HG03095 (cell line): ENCODE measurements around the gene KIAA2012.

Experiments
- ATAC-seq: cut with Tn5 transposase; IDR thresholded peaks from one replicate; pipeline ENCODE4 v1.9.1; 2021; ENCODE audit warnings: moderate library complexity; ENCODE audit not compliant: unreplicated experiment

KIAA2012 gene

DNA sequence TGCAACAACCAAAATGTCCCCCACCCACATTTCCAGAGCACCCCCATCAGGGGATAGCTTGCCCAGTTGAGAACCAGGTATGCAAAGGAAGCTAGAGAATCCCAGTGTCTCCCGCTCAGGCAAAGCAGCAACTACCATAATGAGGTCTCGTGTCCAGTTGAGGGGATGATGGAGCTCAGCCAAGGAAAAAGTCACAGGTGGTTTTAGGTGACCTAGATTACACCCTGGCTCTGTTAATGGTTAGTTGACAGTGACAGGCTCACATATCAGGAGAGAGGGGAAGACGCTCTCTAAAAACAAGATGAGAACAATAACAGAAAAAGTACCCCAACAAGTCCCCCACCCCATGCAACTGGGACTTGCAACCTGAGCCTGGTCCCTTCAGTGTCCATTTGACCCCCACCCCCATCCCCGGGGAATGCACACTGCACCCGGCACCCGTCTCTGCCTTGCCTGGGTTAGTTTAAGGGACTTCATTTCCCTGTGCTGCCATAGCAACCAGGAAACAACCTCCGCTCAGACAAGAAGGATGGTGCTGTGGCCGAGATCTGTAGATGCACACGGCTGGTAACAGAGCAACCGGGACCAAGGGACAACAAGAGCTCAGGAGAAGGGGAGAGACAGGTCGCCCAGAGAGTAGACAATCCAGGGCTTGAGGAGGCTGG, at the start of gene KIAA2012:
KIAA2012 (plus strand) TSS at position 519 of the 665 bp plus-strand sequence. CDS start 373 bp downstream, outside the sequence.
- ATAC-seq = no peak

DNA sequence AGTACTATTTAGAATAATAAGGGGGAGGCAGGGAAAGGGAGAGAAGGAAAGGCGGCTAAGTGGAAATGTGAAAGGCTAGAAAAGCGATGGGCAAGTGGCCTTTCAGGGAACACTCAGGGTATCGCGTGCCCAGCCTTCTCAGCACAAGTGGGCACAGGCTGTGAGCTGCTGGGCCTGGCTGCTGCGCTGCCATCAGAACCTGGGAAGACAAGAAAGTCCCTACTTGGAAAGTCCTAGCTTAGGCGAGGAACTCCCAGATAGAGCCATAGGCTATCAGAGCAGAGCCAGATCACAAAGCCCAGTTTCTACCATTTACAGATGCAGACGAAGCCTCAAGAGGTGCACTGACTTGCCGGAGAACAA, 49.2 kb upstream of the KIAA2012 start:
- no peak for ATAC-seq

DNA sequence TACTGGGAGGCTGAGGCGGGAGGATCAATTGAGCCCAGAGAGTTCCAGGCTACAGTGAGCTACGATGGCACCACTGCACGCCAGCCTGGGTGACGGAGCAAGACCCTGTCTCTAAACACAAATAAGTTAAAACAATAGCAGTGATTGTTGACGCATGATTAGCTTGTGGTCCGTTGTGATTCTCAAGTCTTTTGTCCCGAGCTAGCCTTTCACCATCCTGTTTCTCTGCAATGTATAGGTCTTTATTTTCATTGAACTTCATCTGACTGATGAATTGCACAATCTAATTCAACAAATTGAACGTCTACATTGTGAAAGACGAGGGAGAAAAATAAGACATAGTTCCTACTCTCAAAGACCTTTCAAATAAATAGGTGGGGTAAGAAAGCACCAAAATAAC, 48.2 kb upstream of the KIAA2012 start:
- ATAC-seq = no peak

- ATAC-seq = no peak
These were observed 47.2 kb upstream of the KIAA2012 start for GRCh38 chr2:202025816-202026215.

DNA sequence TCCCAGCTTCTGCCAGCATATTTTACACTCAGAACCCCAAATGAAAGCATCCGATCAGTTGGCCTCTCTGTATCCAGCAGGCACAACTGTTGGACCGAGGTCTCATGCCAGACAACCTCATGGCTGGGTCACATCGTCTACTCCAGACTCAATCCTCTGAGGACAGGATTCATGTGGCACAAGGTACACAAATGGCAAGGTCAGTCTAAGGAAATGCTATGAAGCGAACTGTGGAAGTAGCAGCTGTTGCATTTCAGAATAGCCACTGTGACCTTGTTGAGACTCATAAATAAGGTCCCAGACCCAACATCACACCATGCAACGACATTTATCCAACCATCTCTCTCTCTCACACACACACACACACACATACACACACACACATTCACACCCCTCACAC, 46.5 kb upstream of the KIAA2012 start:
- no peak for ATAC-seq

DNA sequence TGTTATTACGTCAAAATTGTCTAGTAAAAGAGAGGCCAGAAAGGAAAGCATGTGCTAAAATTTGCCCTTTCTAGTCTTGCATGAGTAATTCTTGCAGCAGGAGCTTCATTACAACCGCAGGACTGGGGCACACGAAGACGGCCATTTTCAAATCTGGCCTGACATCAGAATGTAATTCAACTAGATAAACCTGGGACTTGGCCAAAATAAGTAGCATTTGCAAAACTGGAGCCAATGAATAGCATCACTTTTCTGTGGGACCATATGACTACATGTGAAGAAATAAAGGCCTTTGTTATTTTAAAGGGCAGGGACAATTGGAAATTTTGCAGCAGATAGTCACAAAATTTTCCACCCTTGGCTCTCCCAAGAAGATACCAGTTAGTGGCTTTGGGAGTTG, 42.4 kb upstream of the KIAA2012 start:
- no peak for ATAC-seq

- ATAC-seq = no peak
These were observed 41.7 kb upstream of the KIAA2012 start for GRCh38 chr2:202031246-202031951.

- ATAC-seq = peak; percentile 10
These were observed 40.2 kb upstream of the KIAA2012 start for GRCh38 chr2:202032846-202033316.

GRCh38 chr2:202033317-202034248, 39.5 kb upstream of the KIAA2012 start, which contains the start of gene FZD7:
Gene FZD7, plus strand, starts transcription at chr2:202033855. Its CDS starts 793 bp downstream, at chr2:202034648.
- peak; percentile 78 for ATAC-seq

- peak; percentile 11 for ATAC-seq
These were observed 38.6 kb upstream of the KIAA2012 start for GRCh38 chr2:202034249-202035088.

DNA sequence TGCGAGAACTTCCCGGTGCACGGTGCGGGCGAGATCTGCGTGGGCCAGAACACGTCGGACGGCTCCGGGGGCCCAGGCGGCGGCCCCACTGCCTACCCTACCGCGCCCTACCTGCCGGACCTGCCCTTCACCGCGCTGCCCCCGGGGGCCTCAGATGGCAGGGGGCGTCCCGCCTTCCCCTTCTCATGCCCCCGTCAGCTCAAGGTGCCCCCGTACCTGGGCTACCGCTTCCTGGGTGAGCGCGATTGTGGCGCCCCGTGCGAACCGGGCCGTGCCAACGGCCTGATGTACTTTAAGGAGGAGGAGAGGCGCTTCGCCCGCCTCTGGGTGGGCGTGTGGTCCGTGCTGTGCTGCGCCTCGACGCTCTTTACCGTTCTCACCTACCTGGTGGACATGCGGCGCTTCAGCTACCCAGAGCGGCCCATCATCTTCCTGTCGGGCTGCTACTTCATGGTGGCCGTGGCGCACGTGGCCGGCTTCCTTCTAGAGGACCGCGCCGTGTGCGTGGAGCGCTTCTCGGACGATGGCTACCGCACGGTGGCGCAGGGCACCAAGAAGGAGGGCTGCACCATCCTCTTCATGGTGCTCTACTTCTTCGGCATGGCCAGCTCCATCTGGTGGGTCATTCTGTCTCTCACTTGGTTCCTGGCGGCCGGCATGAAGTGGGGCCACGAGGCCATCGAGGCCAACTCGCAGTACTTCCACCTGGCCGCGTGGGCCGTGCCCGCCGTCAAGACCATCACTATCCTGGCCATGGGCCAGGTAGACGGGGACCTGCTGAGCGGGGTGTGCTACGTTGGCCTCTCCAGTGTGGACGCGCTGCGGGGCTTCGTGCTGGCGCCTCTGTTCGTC, 37.7 kb upstream of the KIAA2012 start:
- ATAC-seq = no peak

DNA sequence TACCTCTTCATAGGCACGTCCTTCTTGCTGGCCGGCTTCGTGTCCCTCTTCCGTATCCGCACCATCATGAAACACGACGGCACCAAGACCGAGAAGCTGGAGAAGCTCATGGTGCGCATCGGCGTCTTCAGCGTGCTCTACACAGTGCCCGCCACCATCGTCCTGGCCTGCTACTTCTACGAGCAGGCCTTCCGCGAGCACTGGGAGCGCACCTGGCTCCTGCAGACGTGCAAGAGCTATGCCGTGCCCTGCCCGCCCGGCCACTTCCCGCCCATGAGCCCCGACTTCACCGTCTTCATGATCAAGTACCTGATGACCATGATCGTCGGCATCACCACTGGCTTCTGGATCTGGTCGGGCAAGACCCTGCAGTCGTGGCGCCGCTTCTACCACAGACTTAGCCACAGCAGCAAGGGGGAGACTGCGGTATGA, 37.1 kb upstream of the KIAA2012 start:
- no peak for ATAC-seq

DNA sequence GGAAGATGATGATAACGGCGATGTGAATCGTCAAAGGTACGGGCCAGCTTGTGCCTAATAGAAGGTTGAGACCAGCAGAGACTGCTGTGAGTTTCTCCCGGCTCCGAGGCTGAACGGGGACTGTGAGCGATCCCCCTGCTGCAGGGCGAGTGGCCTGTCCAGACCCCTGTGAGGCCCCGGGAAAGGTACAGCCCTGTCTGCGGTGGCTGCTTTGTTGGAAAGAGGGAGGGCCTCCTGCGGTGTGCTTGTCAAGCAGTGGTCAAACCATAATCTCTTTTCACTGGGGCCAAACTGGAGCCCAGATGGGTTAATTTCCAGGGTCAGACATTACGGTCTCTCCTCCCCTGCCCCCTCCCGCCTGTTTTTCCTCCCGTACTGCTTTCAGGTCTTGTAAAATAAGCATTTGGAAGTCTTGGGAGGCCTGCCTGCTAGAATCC, 36.4 kb upstream of the KIAA2012 start:
- ATAC-seq = no peak

DNA sequence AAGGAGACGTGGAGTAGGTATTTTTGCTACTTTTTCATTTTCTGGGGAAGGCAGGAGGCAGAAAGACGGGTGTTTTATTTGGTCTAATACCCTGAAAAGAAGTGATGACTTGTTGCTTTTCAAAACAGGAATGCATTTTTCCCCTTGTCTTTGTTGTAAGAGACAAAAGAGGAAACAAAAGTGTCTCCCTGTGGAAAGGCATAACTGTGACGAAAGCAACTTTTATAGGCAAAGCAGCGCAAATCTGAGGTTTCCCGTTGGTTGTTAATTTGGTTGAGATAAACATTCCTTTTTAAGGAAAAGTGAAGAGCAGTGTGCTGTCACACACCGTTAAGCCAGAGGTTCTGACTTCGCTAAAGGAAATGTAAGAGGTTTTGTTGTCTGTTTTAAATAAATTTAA, 36.0 kb upstream of the KIAA2012 start:
- ATAC-seq = no peak

DNA sequence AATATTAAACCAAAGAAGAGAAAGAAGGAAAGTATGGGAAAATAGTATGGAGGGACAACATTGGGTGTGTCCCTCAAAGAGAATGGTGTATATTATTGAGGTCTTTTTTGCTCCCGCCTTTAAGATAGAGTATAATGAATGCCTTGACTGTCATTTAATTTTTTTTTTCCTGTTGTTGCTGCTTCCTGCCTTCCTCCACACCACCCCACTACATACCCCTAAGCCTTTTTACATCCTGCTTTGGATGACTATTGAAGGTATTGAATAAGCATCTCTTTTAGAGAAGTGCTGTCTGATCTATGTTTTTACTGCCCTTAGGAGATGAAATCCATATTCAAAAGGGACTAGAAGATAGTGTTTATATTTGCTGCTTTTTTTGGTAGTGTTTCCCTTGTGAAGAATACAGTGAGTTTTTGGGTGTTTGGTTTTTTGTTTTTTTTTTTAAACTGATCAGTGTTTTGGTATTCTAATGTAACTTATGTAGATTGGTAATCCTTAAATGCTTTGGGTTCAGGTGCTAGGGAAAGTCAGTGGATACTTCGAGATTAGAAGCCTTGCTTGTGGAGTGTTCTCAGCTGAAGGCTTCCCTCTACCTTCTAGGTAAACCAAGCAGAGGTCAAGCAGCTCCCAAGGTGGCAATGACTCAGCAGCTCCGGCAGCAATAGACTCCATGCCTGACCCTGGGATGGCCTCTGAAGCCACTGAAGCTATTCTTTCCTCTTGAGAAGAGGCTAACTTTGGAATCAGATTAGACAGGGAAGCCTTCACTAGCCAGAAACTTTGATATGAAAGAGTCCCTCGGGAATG, 34.4 kb upstream of the KIAA2012 start:
- ATAC-seq = no peak

- ATAC-seq = no peak
These were observed 33.6 kb upstream of the KIAA2012 start for GRCh38 chr2:202039278-202040078.

DNA sequence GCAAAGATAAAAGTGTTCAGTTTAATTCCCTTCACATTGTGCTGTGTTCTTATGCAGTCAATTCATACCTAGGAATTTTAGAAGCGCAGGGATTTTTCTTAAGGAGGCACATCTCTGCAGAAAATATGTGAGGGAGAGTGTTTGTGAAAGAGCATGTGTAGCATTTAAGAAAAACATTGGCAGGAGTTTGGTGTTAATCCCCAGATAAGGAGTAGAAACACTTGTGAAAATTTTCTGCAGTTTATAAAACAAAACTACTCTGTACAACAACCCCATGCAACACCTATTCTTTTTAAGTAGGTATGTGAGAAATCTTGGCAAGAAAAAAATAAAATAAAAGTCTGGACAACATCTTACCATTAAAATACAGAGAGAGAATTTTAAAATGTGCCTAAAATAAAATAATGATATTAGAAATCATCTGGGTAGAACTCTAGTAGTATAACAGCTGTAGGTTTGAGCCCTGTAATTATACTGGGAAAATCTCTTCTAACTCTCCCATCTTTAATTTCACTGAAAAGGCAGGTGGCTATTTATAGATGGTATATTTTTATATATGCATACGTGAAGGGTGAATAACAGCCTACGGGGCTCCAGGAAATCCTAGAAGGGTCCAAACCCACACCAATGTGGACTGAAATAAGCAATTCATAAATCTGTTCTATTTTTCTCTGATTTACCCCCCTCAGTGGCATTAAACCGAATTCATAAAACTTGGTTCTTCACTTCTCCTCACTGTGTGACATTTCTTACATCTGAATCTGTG, 32.8 kb upstream of the KIAA2012 start:
- ATAC-seq = no peak
